GM18498 (cell line): Measurements from ENCODE around the gene CTNND1.
A peak's percentile ranks its signal among the peaks of the same experiment; 100 is the strongest.
"Not testable (repeated sequence)": the region's sequence is repeated elsewhere in the genome, so short reads cannot be mapped to it uniquely, and the experiment has no call there.

Experiments used
- ATAC-seq: cut with Tn5 transposase; IDR thresholded peaks from one replicate; pipeline ENCODE4 v1.9.1; 2021; ENCODE audit warnings: mild to moderate bottlenecking, moderate library complexity; ENCODE audit not compliant: unreplicated experiment

The CTNND1 gene, protein sequence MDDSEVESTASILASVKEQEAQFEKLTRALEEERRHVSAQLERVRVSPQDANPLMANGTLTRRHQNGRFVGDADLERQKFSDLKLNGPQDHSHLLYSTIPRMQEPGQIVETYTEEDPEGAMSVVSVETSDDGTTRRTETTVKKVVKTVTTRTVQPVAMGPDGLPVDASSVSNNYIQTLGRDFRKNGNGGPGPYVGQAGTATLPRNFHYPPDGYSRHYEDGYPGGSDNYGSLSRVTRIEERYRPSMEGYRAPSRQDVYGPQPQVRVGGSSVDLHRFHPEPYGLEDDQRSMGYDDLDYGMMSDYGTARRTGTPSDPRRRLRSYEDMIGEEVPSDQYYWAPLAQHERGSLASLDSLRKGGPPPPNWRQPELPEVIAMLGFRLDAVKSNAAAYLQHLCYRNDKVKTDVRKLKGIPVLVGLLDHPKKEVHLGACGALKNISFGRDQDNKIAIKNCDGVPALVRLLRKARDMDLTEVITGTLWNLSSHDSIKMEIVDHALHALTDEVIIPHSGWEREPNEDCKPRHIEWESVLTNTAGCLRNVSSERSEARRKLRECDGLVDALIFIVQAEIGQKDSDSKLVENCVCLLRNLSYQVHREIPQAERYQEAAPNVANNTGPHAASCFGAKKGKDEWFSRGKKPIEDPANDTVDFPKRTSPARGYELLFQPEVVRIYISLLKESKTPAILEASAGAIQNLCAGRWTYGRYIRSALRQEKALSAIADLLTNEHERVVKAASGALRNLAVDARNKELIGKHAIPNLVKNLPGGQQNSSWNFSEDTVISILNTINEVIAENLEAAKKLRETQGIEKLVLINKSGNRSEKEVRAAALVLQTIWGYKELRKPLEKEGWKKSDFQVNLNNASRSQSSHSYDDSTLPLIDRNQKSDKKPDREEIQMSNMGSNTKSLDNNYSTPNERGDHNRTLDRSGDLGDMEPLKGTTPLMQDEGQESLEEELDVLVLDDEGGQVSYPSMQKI

GRCh38 chr11:57761301-57762234 lies at the start of gene CTNND1:
Gene CTNND1 (plus strand): TSS chr11:57761802. CDS start chr11:57791479, 29,677 bp downstream.
- ATAC-seq: peak; percentile 85

- ATAC-seq: peak; percentile 96
Measured at GRCh38 chr11:57712256-57713150, 49.1 kb upstream of the CTNND1 start, which contains the start of gene TMX2. Gene TMX2 (plus strand): TSS chr11:57712593. CDS start chr11:57712619, 26 bp downstream.

DNA sequence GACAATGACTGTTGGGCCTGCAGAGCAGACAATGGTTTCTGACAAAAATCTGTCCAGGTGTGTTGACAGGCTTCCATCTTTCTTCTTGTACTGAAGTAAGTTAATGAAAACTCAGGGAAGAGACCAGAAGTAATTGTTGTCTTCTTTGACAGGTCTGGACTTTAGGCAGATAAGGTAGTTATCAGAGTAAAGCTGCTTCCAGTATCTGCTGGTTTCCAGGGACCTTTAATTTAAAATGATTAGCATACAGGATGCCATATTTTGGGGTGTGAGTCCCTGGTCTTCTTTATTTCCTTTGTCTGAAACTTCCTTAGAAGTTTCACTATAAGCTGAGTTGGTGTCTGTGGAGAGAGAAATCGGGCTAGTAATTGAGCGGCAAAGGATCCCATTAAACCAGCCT lies 47.8 kb upstream of the CTNND1 start:
- ATAC-seq: no peak

- ATAC-seq: not testable (repeated sequence)
Measured at GRCh38 chr11:57716726-57717125, 44.9 kb upstream of the CTNND1 start.

DNA sequence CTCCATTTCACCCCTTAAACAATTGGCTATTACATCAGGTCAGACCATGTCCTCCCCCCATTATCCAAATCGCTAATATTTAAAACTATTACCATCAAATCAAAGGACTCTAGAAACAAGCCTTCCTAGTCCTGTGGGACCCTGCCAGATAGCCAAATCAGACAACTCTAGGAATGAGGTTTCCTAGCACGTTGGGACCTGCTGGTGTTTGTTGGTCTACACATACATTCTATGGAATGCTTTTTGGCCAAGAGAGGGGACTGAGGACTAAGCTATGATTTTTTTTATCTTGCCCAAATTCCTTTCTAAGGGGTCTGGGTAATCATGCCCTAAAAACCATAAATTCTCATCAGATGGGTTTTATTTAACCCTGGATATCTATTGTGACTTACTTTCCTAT lies 34.4 kb upstream of the CTNND1 start:
- ATAC-seq: no peak

DNA sequence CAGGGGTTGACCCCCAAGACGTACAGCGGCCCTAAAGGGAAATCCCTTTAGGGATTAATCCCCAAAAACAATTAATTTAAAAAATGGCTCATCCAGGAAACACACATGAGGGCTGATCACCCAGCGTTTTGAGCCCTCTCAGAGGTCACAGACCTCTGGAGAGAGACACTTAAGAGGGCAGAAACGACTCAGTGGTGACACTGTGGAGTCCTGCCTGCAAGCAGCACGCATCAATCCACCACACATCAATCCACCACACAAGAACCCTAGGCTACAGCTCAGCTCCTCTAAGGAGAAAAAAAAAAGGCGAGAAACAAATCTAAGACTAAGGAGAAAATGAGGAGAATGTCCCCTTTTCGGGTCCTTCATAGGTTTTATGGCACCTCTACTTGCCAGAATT lies 32.8 kb upstream of the CTNND1 start:
- ATAC-seq: no peak

- no peak for ATAC-seq
Measured at GRCh38 chr11:57729479-57729878, 32.1 kb upstream of the CTNND1 start.

DNA sequence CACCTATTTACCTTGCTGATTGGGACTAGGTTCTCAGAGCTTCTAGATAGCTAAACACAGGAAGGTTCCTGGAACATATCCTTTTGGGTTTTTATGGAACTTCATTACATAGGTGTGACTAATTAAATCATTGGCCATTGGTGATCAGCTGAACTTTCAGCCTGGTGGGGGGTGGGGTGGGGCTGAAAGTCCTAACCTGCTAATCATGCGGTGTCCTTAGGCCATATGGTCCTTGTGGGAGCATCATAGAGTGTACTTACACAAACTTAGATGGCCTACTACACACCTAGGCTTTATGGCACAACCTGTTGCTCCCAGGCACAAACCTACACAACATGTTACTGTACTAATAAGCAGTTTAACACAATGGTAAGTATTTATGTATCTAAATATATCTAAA lies 28.9 kb upstream of the CTNND1 start:
- no peak for ATAC-seq

- peak; percentile 72 for ATAC-seq
Measured at GRCh38 chr11:57735619-57736298, 25.8 kb upstream of the CTNND1 start.

GRCh38 chr11:57741132-57742086 lies 20.2 kb upstream of the CTNND1 start, which contains the start of gene SELENOH:
Gene SELENOH (plus strand): TSS chr11:57741491. CDS start chr11:57741596, 105 bp downstream.
- peak; percentile 92 for ATAC-seq

GRCh38 chr11:57742087-57742452 lies 19.5 kb upstream of the CTNND1 start:
- no peak for ATAC-seq

GRCh38 chr11:57744357-57744756 lies 17.2 kb upstream of the CTNND1 start:
- no peak for ATAC-seq

DNA sequence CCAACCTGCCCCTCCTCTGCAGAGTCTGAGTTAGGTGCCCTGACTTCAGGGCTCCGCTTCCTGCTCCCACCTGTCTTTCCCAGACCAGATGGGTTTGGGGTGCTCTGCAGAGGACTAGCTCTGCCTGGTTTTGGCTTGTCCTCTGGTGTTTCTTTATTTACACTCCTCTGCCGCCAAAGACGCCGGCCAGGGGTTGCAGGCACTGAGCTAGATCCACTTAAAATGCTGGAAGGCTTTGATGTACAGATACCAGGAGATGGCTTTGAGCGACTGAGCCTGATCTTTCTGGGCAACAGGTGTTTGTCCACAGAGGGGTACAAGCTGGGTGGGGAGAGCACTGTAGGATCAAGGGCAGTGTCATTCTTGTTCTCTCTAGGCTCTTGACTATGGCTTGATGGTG lies 16.4 kb upstream of the CTNND1 start:
- no peak for ATAC-seq

DNA sequence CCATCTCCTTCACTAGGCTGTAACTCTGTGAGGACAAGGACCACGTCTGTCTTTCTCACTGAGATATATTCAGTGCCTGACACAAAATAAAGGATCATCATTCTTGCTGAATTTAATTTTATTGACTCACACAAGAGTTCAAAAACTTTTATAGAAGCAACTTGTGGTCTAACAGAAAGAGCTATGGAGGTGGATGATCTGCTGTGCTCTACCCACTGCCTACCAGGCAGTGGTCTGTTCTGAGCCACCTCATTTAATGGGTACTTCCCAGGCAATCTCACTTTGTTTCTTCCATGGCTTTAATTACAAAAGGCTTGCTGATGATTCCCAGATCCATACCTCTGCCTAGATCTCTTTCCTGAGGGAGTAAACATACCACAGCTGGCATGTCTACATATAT lies 14.7 kb upstream of the CTNND1 start:
- ATAC-seq: no peak

- ATAC-seq: no peak
Measured at GRCh38 chr11:57751176-57751575, 10.4 kb upstream of the CTNND1 start.

GRCh38 chr11:57751676-57752253 lies 9.8 kb upstream of the CTNND1 start, which contains the start of gene BTBD18:
Gene BTBD18 (minus strand): TSS chr11:57751819. CDS start chr11:57751188, 631 bp downstream.
- ATAC-seq: no peak

DNA sequence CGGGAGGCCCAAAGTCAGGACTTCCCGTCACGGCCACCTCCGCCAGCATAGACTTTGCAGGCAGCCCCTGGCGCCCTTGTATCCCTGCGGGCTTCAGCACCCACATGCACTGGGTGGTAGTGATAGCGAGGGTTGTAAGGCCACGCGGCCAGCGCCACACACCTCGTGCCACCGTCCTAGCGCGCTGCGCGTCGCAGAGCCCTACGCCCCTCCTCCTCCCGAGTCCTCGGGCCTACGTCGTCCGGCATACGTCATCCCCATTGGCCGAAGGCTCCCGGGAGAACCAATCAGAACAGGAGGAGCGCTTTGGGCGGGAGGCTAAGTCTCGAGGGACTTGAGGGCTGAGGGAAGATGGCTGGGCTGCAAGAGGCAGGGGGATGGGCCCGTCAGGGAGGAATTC lies 8.6 kb upstream of the CTNND1 start:
- no peak for ATAC-seq
